Neural progenitor cell (in vitro differentiated cells): ENCODE data around the gene CEP55. TPM values are rescaled to one million over a fixed set of nuclear protein-coding genes. Genes with fewer than 3 reads are reported as not detected.

Experiments
- DNase-seq: peaks from one replicate; pipeline ENCODE4 v3.0.0-alpha.2; 2016; ENCODE audit warnings: low spot score
- H2AFZ ChIP-seq: fragments of 200-600 bp; sonication (generic); replicated peaks from 2 replicates; pipeline ENCODE4 v1.6.1; 2016; ENCODE audit warnings: antibody characterized with exemption
- H3F3A ChIP-seq: fragments of 200-600 bp; sonication (generic); 2 replicates; pipeline ENCODE4 v1.6.1; 2016; ENCODE audit warnings: antibody characterized with exemption, low read depth
- H3K27ac ChIP-seq: fragments of 200-600 bp; sonication (generic); 2 replicates; pipeline ENCODE4 v1.5.1; 2016; ENCODE audit warnings: mild to moderate bottlenecking
- H3K27me3 ChIP-seq: fragments of 200-600 bp; sonication (generic); 2 replicates; pipeline ENCODE4 v1.6.1; 2016; ENCODE audit warnings: mild to moderate bottlenecking, moderate library complexity
- H3K36me3 ChIP-seq: fragments of 200-600 bp; sonication (generic); 2 replicates; pipeline ENCODE4 v1.5.1; 2016
- H3K4me1 ChIP-seq: fragments of 200-600 bp; sonication (generic); 2 replicates; pipeline ENCODE4 v1.6.1; 2016; ENCODE audit warnings: mixed run types
- H3K4me2 ChIP-seq: fragments of 200-600 bp; sonication (generic); 2 replicates; pipeline ENCODE4 v1.6.1; 2016
- H3K4me3 ChIP-seq: fragments of 200-600 bp; sonication (generic); 2 replicates; pipeline ENCODE4 v1.5.1; 2016
- H3K79me2 ChIP-seq: fragments of 200-600 bp; sonication (generic); 2 replicates; pipeline ENCODE4 v1.6.1; 2016; ENCODE audit warnings: low read depth
- H3K9ac ChIP-seq: fragments of 200-600 bp; sonication (generic); 2 replicates; pipeline ENCODE4 v1.6.1; 2016
- H3K9me3 ChIP-seq: fragments of 200-600 bp; sonication (generic); 2 replicates; pipeline ENCODE4 v1.5.1; 2016; ENCODE audit warnings: low read depth
- H4K20me1 ChIP-seq: fragments of 200-600 bp; sonication (generic); 2 replicates; pipeline ENCODE4 v1.6.1; 2016; ENCODE audit warnings: low read depth
- H3K27ac Mint-ChIP-seq: 3 replicates; pipeline ENCODE4 v1.8.0; 2021; ENCODE audit warnings: mixed read lengths
- H3K27me3 Mint-ChIP-seq: 2 replicates; pipeline ENCODE4 v1.8.0; 2022; ENCODE audit warnings: low read depth, mild to moderate bottlenecking, inconsistent platforms, moderate library complexity, mixed read lengths; ENCODE audit not compliant: insufficient read depth
- H3K36me3 Mint-ChIP-seq: 3 replicates; pipeline ENCODE4 v1.8.0; 2021; ENCODE audit warnings: mixed read lengths
- H3K4me1 Mint-ChIP-seq: 3 replicates; pipeline ENCODE4 v1.8.0; 2021; ENCODE audit warnings: mixed read lengths
- H3K4me3 Mint-ChIP-seq: 3 replicates; pipeline ENCODE4 v1.8.0; 2021; ENCODE audit warnings: mild to moderate bottlenecking, moderate library complexity, mixed read lengths
- H3K9me3 Mint-ChIP-seq: 3 replicates; pipeline ENCODE4 v1.8.0; 2020; ENCODE audit warnings: mixed read lengths
- EZH2 ChIP-seq: fragments of 200-600 bp; sonication (generic); IDR thresholded peaks from 2 replicates; pipeline ENCODE4 v1.6.1; 2017; ENCODE audit warnings: antibody characterized with exemption, mild to moderate bottlenecking, moderate library complexity
- EZH2phosphoT487 ChIP-seq: fragments of 200-600 bp; sonication (generic); IDR thresholded peaks from 2 replicates; pipeline ENCODE4 v1.6.1; 2017; ENCODE audit warnings: antibody characterized with exemption
- total RNA-seq: library from RNA; depleted of rRNA; stranded (reverse); fragments of >200 nt; gene quantifications from 2 replicates; pipeline ENCODE4 v1.2.3, GENCODE V29; 2015; ENCODE audit warnings: low replicate concordance
- TF ChIP-seq, protein P1 (sequence below): fragments of 200-600 bp; sonication (generic); IDR thresholded peaks from 2 replicates; pipeline ENCODE4 v1.5.1; 2017; ENCODE audit warnings: antibody characterized with exemption, mild to moderate bottlenecking

The CEP55 gene
- total RNA-seq, 1 donor from 2014 or later = 57.7 TPM

DNA sequence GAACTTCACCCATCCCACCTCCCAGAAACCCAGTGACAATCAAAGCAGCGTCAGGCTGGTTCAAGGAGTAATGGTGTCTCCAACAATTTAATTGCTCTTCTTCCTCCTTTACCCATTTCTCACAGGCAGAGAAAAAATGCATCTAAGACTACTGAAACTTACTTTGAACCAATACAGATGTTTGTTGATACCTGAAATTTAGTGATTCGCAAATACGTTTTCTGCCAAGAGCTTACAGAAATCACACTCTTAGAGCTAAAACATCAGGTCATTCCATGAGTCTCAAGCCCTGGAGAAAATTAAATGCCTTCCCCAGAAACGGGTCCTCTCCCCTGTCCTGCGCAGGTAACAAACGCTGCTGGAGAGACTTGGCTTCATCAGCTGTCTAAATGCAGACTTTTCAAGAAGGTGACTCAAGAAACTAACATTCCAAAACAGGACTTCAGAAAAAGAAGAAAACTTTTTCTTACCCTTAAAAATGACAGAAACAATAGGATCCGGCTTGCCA lies 14.7 kb upstream of the CEP55 start:
- Histone ChIP-seq H3K9ac (no peak overlapping the region), H3K4me2 (peak overlapping the region; percentile 98), H3K4me1 (peaks cover 5% of the 10 kb centered on the region), H3K27me3 (peaks cover 15% of the 10 kb centered on the region), H4K20me1 (no peaks in the 10 kb centered on the region), H3K36me3 (no peaks in the 10 kb centered on the region), H3K9me3 (no peaks in the 10 kb centered on the region), H3K27ac (no peak overlapping the region), H3F3A (peaks cover 7% of the 10 kb centered on the region), H3K4me3 (peak overlapping the region; percentile 81), H2AFZ (peak overlapping the region; percentile 97), H3K79me2 (no peaks in the 10 kb centered on the region)
- H3K27ac Mint-ChIP-seq = peak overlapping the region; percentile 23
- DNase-seq = no peak
- H3K9me3 Mint-ChIP-seq = no peaks in the 10 kb centered on the region
- H3K4me1 Mint-ChIP-seq = peaks cover 14% of the 10 kb centered on the region
- H3K27me3 Mint-ChIP-seq = no peaks in the 10 kb centered on the region
- no peaks in the 10 kb centered on the region for H3K36me3 Mint-ChIP-seq
- H3K4me3 Mint-ChIP-seq = peak overlapping the region; percentile 88
- peak; percentile 37 for TF ChIP-seq EZH2phosphoT487
- TF ChIP-seq, protein P1, sequence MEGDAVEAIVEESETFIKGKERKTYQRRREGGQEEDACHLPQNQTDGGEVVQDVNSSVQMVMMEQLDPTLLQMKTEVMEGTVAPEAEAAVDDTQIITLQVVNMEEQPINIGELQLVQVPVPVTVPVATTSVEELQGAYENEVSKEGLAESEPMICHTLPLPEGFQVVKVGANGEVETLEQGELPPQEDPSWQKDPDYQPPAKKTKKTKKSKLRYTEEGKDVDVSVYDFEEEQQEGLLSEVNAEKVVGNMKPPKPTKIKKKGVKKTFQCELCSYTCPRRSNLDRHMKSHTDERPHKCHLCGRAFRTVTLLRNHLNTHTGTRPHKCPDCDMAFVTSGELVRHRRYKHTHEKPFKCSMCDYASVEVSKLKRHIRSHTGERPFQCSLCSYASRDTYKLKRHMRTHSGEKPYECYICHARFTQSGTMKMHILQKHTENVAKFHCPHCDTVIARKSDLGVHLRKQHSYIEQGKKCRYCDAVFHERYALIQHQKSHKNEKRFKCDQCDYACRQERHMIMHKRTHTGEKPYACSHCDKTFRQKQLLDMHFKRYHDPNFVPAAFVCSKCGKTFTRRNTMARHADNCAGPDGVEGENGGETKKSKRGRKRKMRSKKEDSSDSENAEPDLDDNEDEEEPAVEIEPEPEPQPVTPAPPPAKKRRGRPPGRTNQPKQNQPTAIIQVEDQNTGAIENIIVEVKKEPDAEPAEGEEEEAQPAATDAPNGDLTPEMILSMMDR = no peak

DNA sequence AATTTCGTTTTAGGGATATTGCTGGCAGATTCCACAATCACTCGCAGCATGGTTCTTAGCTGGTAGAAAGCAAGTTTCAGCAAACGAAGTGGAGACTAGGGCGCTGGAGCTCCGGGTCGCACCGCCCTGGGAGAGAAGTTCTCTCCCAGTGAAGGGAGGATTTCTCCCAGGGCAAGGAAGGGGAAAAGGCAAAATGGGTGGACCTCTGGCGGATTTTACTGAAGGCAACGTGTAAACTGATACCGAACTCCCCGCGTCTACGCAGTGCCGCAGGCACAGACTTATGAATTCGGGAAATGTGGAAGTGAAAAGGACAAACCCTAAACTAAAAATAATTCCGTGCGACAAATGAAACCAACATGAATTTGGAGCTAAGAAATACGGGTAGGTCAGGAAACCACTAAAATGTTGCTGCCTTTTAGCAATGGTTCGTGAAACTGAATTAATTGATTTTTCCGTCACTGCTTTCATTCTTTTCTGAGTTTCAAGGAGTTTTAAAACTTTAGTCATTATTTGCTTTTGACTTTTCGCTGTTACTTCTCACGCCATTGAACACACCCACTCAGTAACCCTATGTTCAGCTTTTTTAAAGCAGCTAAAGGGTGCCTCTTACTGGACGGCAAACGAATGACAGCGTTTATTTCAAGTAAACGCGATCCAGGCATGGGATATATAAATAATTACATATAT lies 14.1 kb upstream of the CEP55 start, which contains the start of gene MYOF:
Gene MYOF (minus strand): TSS at position 190 of the 690 bp plus-strand sequence. CDS start 140 bp downstream, at position 50.
- Histone ChIP-seq H3F3A (peaks cover 7% of the 10 kb centered on the region), H3K9ac (no peak within 1 kb of the TSS), H3K36me3 (no peaks in the 10 kb centered on the region), H3K9me3 (no peaks in the 10 kb centered on the region), H2AFZ (peak within 1 kb of the TSS; percentile 97), H3K27ac (no peak within 1 kb of the TSS), H3K27me3 (peaks cover 15% of the 10 kb centered on the region), H3K4me1 (peaks cover 5% of the 10 kb centered on the region), H3K4me2 (peak within 1 kb of the TSS; percentile 98), H3K79me2 (no peaks in the 10 kb centered on the region), H4K20me1 (no peaks in the 10 kb centered on the region), H3K4me3 (peak within 1 kb of the TSS; percentile 81)
- peak; percentile 72 for DNase-seq
- Mint-ChIP-seq H3K4me3 (peak within 1 kb of the TSS; percentile 88), H3K27ac (peak within 1 kb of the TSS; percentile 23), H3K27me3 (no peaks in the 10 kb centered on the region), H3K36me3 (no peaks in the 10 kb centered on the region), H3K4me1 (peaks cover 14% of the 10 kb centered on the region), H3K9me3 (no peaks in the 10 kb centered on the region)
- TF ChIP-seq EZH2 (no peak), EZH2phosphoT487 (peak; percentile 31)
- TF ChIP-seq, protein P1 = peak; percentile 71

DNA sequence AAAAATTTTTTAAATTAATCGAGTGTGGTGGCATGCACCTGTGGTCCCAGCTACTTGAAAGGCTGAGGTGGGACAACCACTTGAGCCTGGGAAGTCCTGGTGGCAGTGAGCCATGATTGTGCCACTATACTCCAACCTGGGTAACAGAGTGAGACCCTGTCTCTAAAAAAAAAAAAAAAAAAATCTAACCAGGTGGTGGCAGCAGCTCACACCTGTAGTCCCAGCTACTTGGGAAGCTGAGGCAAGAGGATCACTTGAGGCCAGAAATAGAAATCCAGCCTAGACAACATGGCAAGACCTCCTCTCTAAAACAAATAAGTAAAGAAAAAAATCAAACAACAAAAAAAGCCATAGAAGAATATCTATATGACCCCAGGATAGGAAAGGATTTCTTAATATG lies 10.7 kb upstream of the CEP55 start:
- TF ChIP-seq, protein P1 = no peak
- no peak for TF ChIP-seq EZH2
- no peak for TF ChIP-seq EZH2phosphoT487
- peaks cover 15% of the 10 kb centered on the region for H3K27me3 ChIP-seq
- peaks cover 10% of the 10 kb centered on the region for H3K4me1 Mint-ChIP-seq
- no peaks in the 10 kb centered on the region for H3K27me3 Mint-ChIP-seq
- H3K36me3 ChIP-seq = no peaks in the 10 kb centered on the region
- no peak overlapping the region for H3K27ac ChIP-seq
- H3K9ac ChIP-seq = no peak overlapping the region
- no peaks in the 10 kb centered on the region for H3K36me3 Mint-ChIP-seq
- no peaks in the 10 kb centered on the region for H3K79me2 ChIP-seq
- peaks cover 7% of the 10 kb centered on the region for H3F3A ChIP-seq
- no peak for DNase-seq
- H3K4me3 Mint-ChIP-seq = no peak overlapping the region
- H3K4me1 ChIP-seq = peaks cover 5% of the 10 kb centered on the region
- no peak overlapping the region for H2AFZ ChIP-seq
- H3K4me2 ChIP-seq = no peak overlapping the region
- no peaks in the 10 kb centered on the region for H3K9me3 ChIP-seq
- H3K9me3 Mint-ChIP-seq = no peaks in the 10 kb centered on the region
- no peaks in the 10 kb centered on the region for H4K20me1 ChIP-seq
- no peak overlapping the region for H3K27ac Mint-ChIP-seq
- H3K4me3 ChIP-seq = no peak overlapping the region
